Mammary microvascular endothelial cell (primary cell): Measurements from ENCODE around the gene MYBBP1A. TPM values are rescaled to one million over a fixed set of nuclear protein-coding genes. Genes with fewer than 3 reads are reported as not detected.

Experiments
- total RNA-seq: library from RNA; depleted of rRNA; stranded (reverse); fragments of >200 nt; gene quantifications from 2 replicates; pipeline ENCODE4 v1.2.3, GENCODE V29; 2015

MYBBP1A gene, protein sequence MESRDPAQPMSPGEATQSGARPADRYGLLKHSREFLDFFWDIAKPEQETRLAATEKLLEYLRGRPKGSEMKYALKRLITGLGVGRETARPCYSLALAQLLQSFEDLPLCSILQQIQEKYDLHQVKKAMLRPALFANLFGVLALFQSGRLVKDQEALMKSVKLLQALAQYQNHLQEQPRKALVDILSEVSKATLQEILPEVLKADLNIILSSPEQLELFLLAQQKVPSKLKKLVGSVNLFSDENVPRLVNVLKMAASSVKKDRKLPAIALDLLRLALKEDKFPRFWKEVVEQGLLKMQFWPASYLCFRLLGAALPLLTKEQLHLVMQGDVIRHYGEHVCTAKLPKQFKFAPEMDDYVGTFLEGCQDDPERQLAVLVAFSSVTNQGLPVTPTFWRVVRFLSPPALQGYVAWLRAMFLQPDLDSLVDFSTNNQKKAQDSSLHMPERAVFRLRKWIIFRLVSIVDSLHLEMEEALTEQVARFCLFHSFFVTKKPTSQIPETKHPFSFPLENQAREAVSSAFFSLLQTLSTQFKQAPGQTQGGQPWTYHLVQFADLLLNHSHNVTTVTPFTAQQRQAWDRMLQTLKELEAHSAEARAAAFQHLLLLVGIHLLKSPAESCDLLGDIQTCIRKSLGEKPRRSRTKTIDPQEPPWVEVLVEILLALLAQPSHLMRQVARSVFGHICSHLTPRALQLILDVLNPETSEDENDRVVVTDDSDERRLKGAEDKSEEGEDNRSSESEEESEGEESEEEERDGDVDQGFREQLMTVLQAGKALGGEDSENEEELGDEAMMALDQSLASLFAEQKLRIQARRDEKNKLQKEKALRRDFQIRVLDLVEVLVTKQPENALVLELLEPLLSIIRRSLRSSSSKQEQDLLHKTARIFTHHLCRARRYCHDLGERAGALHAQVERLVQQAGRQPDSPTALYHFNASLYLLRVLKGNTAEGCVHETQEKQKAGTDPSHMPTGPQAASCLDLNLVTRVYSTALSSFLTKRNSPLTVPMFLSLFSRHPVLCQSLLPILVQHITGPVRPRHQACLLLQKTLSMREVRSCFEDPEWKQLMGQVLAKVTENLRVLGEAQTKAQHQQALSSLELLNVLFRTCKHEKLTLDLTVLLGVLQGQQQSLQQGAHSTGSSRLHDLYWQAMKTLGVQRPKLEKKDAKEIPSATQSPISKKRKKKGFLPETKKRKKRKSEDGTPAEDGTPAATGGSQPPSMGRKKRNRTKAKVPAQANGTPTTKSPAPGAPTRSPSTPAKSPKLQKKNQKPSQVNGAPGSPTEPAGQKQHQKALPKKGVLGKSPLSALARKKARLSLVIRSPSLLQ (N-terminal part only)
- total RNA-seq = 85.0 and 85.7 TPM in 2 replicates

DNA sequence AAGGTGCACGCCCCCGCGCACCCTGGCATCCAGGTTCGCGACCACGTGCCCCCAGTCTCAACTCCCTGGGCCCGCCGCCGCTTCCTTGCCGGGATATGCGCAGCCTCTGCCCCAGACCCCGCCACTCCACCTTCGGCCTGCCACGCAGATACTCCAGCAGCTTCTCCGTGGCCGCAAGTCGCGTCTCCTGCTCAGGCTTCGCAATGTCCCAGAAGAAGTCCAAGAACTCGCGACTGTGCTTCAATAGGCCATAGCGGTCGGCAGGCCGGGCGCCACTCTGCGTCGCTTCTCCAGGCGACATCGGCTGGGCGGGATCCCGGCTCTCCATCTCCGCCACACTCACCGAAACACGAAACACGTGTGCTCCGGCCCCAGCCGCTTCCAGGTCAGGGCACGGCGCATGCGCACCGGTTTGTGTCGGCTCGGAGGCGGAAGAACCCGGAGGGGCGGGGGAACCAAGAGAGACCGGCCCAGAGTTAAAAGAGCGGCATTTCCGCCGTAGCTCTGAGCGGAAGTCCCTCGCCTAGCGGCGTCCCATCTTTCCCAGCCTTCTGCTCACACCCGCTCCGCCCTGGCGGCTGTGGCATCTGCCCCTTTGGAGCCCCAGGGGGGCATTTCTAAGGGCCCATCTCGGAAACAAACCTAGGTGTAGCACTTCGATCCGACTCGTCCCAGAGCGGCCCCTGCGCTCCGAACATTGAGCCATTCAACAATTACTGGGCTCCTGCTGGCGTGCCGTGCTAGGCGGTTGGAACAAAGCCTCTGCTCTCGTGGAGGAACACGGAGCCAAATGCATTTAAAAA, at the start of gene MYBBP1A:
Gene MYBBP1A (minus strand): TSS at position 388 of the 803 bp plus-strand sequence. CDS start 60 bp downstream, at position 328.

DNA sequence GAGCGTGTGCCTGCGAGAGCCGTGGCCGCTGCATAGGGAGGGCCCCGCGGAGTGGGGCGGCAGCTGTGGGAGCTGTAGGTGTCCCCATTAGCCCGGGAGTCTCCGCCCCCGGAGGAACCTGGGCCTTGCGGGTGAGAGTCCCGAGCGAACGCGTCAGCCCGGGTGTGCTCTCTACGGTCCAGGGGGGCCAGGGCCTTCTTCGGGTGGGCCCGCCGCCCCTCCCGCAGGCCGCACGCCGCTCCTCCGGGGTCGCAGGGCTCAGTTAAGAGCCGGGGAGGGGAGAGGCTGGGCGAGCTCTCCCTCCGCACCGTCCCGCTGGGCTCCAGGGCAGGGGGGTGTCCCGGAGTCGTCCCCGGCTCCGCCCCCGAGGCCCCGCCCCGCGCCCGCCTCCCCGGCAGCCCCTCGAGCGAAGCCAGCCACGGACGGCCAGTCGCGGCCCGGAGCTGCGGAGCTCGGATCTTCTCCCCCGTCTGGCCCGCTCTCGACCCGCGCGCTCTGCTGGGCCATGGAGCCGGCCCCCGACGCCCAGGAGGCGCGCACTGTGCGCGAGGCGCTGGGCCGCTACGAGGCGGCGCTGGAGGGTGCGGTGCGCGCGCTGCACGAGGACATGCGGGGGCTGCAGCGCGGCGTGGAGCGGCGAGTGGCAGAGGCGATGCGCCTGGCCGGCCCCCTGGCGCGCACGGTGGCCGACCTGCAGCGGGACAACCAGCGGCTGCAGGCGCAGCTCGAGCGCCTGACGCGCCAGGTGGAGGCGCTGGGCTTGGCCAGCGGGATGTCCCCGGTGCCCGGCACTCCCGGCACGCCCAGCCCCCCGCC, 29.1 kb upstream of the MYBBP1A start, which contains the start of gene SMTNL2:
Gene SMTNL2 (plus strand): TSS at position 429 of the 816 bp plus-strand sequence. CDS start 77 bp downstream, at position 506.

DNA sequence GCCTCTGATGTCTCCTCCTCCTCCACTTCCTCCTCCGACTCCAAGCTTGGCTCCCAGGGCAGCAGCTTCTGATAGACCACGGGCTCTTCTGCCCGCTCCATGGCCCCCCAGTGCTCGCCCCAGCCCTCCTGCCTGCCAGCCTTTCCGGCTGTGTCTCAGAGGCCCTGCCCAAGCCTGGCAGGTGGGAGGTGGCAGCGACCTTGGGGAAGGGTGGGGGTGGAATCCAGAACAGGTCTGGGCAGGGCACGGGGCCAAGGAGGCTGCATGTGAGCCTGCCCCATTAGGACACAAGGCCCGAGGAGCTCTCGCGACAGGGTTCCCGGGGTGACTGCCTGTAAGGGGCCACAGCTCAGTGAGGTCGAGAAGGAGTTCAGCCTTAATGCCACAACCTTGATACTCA, 5.2 kb upstream of the MYBBP1A start, which contains the start of gene GGT6:
Gene GGT6 (minus strand): TSS at position 157 of the 400 bp plus-strand sequence. CDS start 56 bp downstream, at position 101.

DNA sequence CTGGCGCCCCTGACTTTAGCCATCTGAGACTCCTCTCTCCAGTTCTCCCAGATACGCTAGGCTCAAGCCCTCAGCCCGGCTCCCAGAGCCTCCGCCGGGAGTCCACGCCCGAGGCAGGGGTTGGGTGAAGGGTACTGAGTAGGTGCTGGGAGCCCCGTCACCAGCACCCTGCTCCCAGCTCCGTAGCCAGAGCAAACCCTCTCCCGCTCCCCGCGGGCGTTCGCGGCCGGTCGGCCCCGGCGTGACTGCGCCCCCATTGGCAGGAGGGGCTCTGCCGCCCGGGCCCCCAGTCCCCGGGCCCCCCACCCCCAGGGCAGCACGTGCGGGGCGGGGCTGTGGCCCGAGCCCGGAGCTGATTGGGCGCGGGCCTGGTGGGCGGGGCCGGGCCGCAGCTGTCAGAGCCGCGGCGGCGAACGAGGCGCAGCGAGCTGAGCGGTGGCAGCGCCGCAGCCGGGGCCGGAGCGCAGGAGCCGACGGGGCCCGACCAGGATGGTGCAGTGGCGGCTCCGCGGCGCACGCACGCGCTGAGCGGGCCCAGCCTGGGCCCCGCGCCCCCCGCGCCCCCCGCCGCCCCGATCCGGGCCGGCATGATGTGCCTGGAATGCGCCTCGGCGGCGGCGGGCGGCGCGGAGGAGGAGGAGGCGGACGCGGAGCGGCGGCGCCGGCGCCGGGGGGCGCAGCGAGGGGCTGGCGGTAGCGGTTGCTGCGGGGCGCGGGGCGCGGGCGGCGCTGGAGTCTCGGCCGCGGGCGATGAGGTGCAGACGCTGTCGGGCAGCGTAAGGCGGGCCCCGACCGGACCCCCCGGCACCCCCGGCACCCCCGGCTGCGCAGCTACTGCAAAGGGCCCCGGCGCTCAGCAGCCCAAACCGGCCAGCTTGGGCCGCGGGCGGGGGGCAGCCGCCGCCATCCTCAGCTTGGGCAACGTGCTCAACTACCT, 56.5 kb downstream of the MYBBP1A start, which contains the start of gene SPNS2:
Gene SPNS2 (plus strand): TSS at position 421 of the 937 bp plus-strand sequence. CDS start 167 bp downstream, at position 588.

Other genes with a start within 250 kb of the MYBBP1A start
- gene UBE2G1, start 188.7 kb downstream of the MYBBP1A start, total RNA-seq = 48.5 and 51.8 TPM in 2 replicates
- 0.93 and 0.98 TPM in 2 replicates for gene SPNS3, start 121.4 kb downstream of the MYBBP1A start, total RNA-seq
- gene SPNS2, start 56.5 kb downstream of the MYBBP1A start, total RNA-seq = 69.0 and 75.5 TPM in 2 replicates
- gene GGT6, start 5.2 kb upstream of the MYBBP1A start, total RNA-seq = not detected in 2 replicates
- 0.20 TPM in 1 of 2 replicates, not detected in the other for gene SMTNL2, start 29.1 kb upstream of the MYBBP1A start, total RNA-seq
- gene ALOX15, start 86.3 kb upstream of the MYBBP1A start, total RNA-seq = not detected in 2 replicates
- gene PELP1, start 148.8 kb upstream of the MYBBP1A start, total RNA-seq = 38.2 and 40.3 TPM in 2 replicates
- gene ARRB2, start 155.2 kb upstream of the MYBBP1A start, total RNA-seq = 15.3 and 18.1 TPM in 2 replicates
- gene MED11, start 176.0 kb upstream of the MYBBP1A start, total RNA-seq = 27.3 and 31.6 TPM in 2 replicates
- gene ZMYND15, start 184.4 kb upstream of the MYBBP1A start, total RNA-seq = 0.07 and 0.10 TPM in 2 replicates
- 10.3 and 11.9 TPM in 2 replicates for gene CXCL16, start 184.5 kb upstream of the MYBBP1A start, total RNA-seq
- not detected in 2 replicates for gene TM4SF5, start 216.5 kb upstream of the MYBBP1A start, total RNA-seq
- 0.13 and 0.44 TPM in 2 replicates for gene VMO1, start 231.0 kb upstream of the MYBBP1A start, total RNA-seq
- gene GLTPD2, start 233.6 kb upstream of the MYBBP1A start, total RNA-seq = not detected in 2 replicates
- 334 and 357 TPM in 2 replicates for gene PSMB6, start 240.8 kb upstream of the MYBBP1A start, total RNA-seq